NCI-H1105 (cell line): ENCODE results near the gene PSMB10.
"Not testable (repeated sequence)": the region's sequence is repeated elsewhere in the genome, so short reads cannot be mapped to it uniquely, and the experiment has no call there.

Experiments used
- DNase-seq: peaks from one replicate; lab custom pipeline; 2025; lab: John Stamatoyannopoulos, UW

Gene PSMB10

DNA sequence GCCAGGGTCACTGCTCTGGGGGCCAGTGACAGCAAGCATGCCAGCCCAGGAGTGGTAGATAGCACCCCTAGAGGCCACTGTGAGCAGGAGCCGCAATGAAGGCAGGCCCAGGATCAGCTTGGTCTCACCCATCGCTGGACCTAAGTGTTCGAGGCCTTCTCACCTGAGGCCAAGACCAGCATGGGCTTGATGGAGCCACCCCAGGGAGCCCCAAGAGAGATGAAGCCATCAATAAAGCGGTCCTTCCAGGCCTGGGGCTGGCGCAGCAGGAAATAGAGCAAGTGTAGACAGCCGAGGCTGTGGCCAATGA is 5.5 kb upstream of the PSMB10 start:
- no peak for DNase-seq

DNA sequence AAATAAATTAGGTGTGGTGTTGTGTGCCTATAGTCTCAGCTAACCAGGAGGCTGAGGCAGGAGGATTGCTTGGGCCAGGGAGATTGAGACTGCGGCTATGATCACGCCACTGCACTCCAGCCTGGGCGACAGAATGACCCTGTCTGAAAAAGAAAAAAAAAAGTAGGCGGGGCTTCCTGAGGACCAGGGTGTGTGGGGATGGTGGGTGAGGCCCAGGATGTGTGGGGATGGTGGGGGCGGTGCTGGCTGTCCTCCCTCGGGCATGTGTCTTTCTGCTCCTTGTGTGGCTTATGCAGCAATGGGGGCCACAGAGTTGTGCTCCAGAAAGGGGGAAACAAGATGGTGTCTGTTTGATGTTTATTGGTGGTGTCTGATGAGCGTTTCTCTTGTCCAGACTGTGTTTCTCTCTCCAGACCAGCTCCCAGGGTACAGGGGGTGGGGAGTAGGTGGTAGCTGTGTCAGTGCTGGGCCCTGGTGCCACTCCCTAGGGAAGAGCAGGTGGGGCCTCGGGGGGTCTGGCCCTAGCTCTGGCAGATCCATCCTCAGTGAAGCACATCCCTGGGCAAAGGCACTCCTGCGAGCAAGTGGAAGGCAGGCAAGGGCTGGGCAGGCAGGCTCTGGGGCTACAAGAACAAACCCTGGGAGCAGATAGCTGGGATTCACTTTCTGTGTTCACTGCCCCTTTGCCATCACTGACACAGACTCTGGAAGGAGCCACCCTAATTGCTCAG is 5.0 kb upstream of the PSMB10 start:
- DNase-seq, result no peak

DNA sequence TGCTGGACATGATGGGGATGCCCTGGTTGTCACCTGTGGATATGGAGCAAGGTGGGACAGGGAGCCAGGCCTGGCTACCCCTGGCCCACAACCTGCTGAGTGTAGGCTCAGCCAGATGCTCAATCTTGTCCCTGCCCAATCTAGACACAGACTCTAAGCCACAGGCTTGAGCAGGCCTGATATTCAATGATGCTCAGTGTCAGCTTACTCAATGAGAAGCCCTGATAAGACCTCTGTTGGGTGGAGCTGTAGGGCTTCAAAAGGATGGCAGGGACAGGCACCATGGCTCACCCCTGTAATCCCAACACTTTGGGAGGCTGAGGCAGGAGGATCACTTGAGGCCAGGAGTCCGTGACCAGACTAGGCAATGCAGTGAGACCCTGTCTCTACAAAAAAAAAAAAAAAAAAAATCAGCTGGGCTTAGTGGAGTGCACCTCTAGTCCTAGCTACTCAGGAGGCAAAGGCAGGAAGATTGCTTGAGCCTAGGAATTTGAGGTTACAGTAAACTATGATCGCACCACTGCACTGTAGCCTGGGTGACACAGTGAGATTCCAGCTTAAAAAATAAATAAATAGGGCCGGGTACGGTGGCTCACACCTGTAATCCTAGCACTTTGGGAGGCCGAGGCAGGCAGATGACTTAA is 3.9 kb upstream of the PSMB10 start:
- no peak for DNase-seq

DNA sequence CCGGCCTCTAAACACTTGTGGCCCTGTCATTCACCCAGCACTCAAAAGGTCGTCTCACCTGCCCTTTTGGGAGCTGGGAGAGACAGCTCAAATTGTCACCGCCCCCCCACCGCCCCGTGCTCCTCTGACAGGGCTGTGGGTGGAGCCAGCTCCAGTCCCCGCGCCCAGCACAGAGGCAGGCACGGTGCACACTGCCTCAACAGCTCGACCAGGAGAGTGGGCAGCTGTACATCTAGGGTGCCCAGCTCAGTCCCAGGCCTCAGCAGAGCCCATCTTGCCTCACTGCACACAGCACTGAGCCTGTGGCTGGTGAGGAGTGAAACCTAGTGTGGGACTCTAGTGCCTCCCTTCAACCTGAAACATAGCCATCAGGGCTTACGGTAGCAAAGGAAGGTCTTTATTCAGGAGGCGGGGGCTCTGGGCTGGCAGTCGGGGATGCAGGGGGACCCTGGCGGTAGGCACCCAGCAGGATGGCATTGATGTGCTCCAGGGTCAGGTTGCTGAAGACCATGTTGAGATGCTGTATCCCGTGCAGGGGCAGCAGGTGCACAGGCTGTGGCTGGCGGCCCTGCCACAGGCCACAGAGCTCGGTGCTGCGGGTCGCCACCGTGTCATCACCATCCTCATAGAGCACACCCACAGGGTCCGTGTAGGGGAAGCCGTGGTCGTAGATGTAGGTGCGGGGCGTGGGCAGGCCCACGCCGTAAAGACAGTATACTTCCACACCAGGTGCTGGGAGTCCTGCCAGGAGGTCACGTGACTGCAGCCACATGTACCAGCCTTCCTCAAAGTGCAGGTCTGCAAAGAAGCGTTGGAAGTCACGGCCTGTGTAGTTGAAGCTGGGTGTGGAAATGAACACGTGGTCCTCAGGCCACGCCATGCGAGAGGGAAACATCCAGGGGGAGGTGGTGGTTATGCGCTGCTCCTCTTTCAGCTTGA is 3.1 kb upstream of the PSMB10 start:
- no peak for DNase-seq

DNA sequence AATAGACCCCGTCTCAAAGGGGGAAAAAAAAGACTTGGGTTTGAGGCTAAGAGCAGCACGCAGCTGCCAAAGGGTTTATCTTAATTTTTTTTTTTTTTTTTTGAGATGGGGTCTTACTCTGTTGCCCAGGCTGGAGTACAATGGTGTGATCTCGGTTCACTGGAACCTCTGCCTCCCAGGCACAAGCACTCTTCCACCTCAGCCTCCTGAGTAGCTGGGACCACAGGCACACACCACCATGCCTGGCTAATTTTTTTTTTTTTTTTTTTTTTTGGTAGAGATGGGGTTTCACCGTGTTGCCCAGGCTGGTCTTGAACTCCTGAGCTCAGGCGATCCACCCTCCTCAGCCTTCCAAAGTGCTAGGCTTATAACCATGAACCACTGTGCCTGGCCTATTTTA is 1.1 kb upstream of the PSMB10 start:
- not testable (repeated sequence) for DNase-seq

DNA sequence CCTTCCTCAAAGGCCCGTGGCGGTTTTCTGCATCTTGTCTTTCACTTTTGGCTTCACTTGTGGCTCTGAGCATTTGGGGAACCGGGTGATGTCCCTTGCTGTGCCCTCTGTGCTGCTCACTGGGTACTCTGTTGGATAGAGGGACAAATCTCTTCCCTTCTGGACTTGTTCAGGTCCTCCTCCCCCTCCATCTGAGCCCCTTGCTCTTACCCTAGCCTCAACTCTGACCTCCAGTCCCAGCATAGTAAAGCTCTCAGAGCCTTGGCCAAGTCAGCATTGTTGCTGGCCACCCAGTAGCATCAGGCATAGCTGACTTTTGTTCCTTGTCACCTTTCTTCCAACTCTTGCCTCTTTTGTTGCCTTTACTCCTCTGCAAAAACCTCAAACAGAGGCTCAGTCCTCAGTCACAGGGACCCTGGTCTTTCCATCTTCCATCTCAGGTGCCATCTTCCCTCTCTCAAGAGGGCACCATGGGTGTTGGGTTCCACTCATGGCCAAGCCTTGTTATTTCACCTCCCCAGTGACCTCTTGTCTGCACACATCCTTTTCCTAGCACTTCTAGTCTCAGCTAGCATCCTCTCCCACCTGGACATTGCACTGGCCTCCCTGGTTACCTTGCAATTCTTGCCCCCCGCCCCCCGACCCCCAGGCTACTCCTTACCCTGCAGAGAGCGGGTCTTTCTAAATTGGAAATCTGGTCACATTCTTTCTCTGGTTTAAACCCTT is 393 bp upstream of the PSMB10 start:
- DNase-seq, result no peak

DNA sequence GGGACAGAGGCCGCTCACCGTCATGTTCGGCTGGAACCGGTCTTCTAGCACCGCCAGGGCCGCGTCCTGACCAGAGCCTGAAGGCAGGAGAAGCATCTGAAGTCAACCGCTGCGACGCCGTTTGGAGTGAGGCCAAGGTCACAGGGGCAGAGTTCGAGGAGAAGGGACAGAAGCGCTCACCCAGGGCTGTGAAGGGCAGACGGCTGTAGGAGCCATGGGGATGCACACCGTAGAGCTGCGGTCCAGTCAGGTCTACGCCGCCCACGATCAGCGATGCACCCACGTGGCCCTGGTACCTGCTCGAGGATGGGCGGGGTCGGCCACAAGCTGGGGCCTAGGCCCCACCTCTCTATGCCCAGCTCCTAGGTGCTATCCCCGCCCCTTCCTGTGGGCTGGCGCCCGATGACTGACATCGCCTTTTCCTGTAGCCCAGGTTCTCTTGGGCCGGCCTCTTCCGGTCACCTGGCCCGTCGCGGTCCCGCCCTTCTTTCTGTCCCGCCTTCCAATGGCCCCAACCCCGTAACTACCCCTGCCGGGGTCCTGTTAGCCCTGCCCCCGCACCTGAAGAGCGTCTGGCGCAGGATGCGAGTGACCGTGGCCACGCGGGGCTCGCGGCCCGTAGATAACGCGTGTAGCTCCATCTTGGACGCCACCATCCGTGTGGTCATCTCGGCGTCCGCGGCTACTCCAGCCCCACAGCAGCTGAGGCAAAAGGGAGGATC is 1.1 kb downstream of the PSMB10 start:
- DNase-seq, result peak; percentile 92

DNA sequence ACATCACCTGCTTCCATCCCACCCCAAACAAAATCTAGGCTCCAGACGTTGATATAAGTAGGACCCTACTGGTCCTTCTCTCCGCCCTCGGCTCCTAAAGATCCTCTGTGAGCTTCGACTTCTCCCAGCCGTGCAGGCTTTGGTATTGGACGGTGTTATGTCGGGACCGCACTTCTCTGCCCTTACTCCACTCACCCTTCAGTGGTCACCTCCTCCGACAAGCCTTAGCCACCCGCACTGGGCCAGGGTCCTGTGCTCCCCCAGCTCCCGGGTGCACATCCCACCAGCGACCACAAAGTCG is 1.6 kb downstream of the PSMB10 start:
- no peak for DNase-seq

DNA sequence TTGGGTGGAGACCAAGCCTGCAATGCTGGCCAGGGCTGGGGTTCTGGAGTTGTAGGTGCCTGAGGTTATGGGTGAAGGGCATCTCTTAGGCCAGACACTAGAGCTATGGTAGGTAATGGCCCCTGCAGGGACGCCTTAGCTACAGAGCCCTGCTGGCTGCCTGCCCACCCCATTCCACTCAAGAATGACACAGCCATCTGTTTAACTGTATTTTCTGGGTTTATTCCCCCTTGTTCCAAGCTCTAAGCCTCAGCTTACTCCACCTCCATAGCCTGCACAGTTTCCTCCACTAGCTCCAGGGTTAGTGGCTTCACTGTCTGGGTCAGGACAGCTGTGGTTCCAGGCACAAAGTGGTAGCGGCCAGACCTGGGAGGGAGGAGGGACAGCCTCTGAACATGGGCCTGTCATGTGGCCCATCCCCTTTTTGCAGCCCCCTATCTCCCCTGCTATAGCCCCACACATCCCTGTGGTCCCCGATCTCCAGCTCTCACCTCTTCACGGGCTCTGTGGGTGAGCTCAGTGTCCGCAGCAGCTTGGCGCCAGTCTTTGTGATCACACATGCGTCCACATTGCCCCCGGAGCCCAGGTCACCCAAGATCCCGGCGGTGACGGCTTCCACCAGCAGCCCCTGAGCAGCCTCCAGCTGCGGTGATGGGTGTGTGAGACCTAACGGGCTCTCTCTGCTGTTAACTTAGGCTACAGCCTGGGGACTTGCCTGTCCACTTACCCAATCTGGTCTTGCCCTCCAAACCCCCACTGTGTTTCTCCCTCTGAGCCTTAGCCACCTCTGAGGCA is 2.1 kb downstream of the PSMB10 start:
- DNase-seq, result no peak

DNA sequence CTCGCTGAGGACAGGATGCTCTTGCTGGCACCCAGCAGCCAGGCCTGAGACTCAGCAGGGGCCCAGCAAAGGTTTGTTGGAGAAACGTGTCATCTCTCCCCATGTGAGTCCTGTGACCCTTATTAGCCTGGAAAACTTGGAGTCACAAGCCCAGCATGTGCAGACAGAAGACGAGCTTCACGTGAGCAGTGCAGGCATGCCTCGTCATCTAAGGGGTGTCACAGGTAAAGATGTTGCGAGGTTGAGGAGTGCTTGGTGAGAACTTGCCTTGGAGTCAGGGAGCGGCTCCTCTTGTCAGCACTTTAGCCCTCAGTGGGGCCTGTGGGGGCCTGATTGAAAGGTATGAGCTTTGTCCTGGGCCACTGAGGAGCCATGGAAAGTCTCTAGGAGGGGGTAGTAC is 2.8 kb downstream of the PSMB10 start:
- no peak for DNase-seq

DNA sequence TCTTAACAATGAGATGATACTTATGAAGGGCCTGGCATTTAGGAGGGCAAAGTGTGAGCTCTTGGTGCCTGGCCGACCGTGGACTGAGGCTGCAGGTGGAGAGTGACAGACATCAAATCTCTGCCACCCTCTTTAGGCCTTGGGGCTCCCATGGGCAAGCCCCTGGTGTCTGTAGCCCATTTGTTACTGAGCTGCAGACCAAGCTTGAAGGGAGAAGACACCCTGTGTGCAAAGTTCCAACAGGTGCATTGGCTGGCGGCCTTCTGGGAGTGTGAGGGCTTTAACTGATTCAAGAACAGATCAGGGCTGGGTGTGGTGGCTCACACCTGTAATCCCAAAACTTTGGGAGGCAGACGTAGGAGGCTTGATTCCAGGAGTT is 4.2 kb downstream of the PSMB10 start:
- DNase-seq, result no peak

DNA sequence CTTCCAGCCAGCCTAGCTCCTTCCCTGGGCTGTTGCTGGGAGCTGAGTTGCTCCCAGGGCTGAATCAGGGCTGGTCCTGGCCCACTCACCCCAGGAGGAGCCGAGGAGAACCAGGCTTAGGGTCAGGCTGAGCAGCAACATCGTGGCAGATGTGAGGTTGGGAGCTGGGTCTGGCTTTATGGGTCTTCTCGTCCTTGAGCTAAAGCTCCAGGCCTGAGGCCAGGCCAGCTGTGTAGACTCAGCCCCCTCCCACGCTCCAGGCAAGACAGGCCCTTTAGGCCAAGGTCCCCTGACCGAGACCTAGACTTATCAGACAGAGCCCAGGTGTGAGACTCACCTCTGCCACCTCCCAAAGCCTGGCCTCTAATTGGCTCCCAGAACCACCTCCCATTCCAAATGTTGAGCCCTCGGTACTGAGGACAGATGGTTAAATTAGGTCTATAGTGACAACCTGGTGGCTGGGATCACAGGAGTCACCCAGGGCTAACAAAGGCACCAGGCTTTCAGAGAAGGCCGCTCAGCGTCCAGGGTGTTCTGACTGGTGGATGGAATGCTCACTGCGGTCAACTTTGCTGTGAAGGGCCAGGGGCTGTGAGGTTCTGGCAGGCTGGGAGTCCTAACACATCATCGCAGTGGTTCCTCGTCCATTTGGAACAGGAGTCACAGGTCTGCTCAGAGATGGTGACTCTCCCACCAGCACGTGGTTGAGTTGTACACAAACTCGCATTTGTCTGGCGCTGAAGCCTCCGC is 4.8 kb downstream of the PSMB10 start, which contains the start of gene CTRL:
TSS of gene CTRL (minus strand) at position 151 of the 750 bp plus-strand sequence. CDS start at position 141, 10 bp downstream.
- no peak for DNase-seq

DNA sequence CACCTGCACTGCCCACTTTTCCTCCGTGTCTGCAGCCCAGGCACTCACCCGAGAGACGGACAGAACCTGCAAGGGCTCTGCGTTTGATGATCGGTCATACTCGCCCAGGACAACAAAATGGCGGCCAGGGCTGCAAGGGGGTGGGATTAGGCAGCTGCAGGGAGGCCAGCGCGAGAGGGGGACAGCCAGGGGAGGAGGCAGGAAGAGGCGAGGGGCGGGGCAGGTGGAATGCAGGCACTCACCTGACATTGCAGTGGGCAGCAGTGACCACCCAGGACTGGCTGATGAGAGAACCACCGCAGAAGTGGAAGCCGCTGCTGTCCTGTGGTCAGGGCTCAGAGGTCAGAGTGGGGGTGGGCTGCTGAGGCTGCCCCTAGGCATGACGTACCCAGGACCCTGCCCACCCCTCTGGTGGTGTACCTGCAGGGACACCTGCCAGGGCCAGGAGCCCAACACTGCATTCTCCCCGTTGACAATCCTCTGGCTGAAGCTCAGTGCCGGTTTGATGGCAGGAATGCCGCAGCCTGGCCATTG is 5.9 kb downstream of the PSMB10 start:
- DNase-seq, result no peak

DNA sequence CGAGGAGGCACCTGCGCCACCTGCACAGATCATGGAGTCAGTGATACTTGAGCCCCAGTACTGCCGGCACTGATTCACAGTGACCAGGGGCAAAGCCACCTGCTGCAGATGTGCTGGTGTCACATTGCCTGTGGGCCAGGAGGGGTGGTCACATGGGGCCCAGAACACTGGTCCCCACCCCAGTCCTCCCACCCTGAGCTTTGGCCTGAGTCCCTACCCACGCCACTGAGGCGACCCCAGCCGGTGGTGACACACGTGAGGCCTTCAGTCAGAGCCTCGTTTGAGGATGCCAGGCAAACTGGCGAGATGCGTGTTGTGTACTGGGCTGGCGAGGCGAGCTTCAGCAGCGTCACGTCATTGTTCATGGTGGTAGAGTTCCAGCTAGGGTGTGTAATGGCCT is 6.5 kb downstream of the PSMB10 start:
- DNase-seq, result no peak

DNA sequence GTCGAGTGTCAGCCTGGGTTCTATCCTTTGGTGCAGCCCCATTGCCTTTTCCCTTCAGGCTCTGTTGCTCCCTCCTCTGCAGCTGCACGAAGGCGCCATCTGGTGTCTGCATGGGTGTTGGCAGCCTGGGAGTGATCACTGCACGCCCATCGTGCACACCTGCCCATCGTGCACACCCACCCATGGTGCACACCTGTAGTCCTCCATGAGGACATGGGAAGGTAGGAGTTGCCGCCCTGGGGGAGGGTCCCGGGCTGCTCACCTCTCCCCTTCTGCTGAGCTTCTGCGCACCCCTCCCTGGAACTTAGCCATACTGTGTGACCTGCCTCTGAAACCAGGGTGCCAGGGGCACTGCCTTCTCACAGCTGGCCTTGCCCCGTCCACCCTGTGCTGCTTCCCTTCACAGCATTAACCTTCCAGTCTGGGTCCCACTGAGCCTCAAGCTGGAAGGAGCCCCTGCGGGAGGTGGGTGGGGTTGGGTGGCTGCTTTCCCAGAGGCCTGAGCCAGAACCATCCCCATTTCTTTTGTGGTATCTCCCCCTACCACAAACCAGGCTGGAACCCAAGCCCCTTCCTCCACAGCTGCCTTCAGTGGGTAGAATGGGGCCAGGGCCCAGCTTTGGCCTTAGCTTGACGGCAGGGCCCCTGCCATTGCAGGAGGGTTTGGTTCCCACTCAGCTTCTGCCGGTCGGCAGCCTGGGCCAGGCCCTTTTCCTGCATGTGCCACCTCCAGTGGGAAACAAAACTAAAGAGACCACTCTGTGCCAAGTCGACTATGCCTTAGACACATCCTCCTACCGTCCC is 7.9 kb downstream of the PSMB10 start:
- DNase-seq, result peak; percentile 41

DNA sequence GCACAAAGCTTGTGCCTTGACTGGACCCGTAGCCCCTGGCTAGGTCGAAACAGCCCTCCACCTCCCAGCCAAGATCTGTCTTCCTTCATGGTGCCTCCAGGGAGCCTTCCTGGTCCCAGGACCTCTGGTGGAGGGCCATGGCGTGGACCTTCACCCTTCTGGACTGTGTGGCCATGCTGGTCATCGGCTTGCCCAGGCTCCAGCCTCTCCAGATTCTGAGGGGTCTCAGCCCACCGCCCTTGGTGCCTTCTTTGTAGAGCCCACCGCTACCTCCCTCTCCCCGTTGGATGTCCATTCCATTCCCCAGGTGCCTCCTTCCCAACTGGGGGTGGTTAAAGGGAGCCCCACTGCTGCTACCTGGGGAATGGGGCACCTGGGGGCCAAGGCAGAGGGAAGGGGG is 8.5 kb downstream of the PSMB10 start:
- DNase-seq, result no peak

DNA sequence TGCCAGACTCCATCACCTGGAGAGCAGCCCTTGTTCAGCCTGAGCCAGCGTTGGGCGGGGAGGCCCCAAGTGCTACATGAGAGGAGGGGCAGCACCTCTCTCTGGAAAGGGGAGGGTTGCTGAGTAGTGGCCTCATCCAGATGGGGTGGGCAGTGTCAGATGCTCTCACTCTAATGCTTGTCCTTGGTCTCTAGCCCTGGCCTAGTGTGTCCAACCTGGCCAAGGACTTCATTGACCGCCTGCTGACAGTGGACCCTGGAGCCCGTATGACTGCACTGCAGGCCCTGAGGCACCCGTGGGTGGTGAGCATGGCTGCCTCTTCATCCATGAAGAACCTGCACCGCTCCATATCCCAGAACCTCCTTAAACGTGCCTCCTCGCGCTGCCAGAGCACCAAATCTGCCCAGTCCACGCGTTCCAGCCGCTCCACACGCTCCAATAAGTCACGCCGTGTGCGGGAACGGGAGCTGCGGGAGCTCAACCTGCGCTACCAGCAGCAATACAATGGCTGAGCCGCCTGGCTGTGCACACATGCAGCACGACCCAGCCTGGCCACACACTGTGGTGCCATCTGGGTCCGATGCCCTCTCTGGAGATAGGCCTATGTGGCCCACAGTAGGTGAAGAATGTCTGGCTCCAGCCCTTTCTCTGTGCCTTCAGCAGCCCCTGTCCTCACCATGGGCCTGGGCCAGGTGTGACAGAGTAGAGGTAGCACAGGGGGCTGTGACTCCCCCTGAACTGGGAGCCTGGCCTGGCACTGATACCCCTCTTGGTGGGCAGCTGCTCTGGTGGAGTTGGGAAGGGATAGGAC is 9.3 kb downstream of the PSMB10 start:
- no peak for DNase-seq

DNA sequence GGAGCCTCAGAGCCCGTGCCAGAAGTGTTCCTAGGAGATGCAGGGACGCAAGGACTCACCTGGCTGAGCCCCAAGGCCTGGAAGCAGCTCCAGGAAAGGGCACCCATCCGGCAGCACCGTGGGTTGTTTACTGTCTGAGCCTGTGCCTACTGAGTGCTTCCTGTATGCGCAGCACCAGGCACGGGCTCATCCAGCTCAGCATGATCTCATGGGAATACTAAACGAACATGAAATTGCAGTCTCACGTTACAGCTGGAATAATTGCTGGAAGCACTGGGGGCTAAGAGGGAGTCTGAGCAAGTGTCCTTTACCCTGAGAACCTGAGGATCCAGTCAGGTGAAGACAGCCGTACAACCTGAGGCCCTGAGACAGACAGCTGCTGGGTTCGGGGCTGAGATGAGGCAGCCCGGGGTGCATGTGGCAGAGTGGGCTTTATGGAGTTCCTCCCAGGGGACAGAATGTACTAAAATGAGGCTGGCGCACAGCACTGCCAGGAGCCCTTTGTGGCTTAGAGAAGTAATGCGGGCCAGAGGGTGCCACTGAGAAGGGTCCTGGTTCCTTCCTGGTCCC is 10.4 kb downstream of the PSMB10 start:
- DNase-seq, result peak; percentile 61
